Lower leg skin (tissue), 3 donors: ENCODE results near the gene ATN1.

Source experiments
- CTCF ChIP-seq, 3 donors: fragments of 450-650 bp; IDR thresholded peaks; one replicate each; pipeline ENCODE4 v1.5.1; 2016; ENCODE audit warnings: antibody characterized with exemption in 3 of 3, mild to moderate bottlenecking in 3 of 3, moderate library complexity in 2 of 3
- POLR2A ChIP-seq, 2 donors: fragments of 450-650 bp; IDR thresholded peaks; one replicate each; pipeline ENCODE4 v1.6.1; 2016 to 2017; ENCODE audit warnings: antibody characterized with exemption in 2 of 2, mild to moderate bottlenecking in 1 of 2, moderate library complexity in 1 of 2

- TF ChIP-seq POLR2A (IDR thresholded peaks at IDR 0.05) (no peak), CTCF (IDR thresholded peaks at IDR 0.05) (no peak)
These were observed 44.1 kb upstream of the ATN1 start for GRCh38 chr12:6883683-6884082.
